HepG2 (cell line): Measurements from ENCODE around the gene CISH. TPM values are rescaled to one million over a fixed set of nuclear protein-coding genes. Genes with fewer than 3 reads are reported as not detected.

ENCODE experiments used
- ATAC-seq: fragments of 200-7000 bp; cut with Tn5 transposase; 3 replicates; pipeline ENCODE4 v1.9.1; 2020; ENCODE audit warnings: mild to moderate bottlenecking, moderate library complexity
- BruUV-seq: library from RNA; stranded (reverse); fragments of 400-500 nt; replicated peaks from 2 replicates; lab custom pipeline; 2021; lab: Mats Ljungman, UMichigan
- CTCF ChIA-PET: fragments of 300-600 bp; formaldehyde crosslinking; extraction: SDS; loops from one replicate; lab custom pipeline; 2021; ENCODE audit warnings: low total read pairs, inconsistent platforms, low intra/inter-chr PET ratio; lab: Yijun Ruan, JAX
- POLR2A ChIA-PET: fragments of 350-600 bp; sonication (Branson Sonifier 250); formaldehyde crosslinking; loops from one replicate; lab custom pipeline; 2020; ENCODE audit warnings: antibody characterized with exemption, inconsistent platforms; lab: Yijun Ruan, JAX
- DNase-seq: peaks from one replicate; pipeline ENCODE4 v3.0.0-alpha.2; 2015; ENCODE audit warnings: low spot score
- FAIRE-seq: peaks from 3 replicates; lab custom pipeline; 2011; peaks lifted over from hg19 to GRCh38; lab: Jason Lieb, UNC
- H2AFZ ChIP-seq: one replicate; pipeline ENCODE4 v1.6.1; 2011; ENCODE audit warnings: low read length, inconsistent platforms
- H3K27ac ChIP-seq: fragments of 300-600 bp; 3 replicates; pipeline ENCODE4 v1.8.0; 2011; ENCODE audit warnings: mixed run types, mild to moderate bottlenecking, mixed read lengths, low read length, inconsistent platforms; ENCODE audit not compliant: insufficient read depth; ENCODE audit errors: extremely low read length
- H3K27me3 ChIP-seq, 2 experiments: fragments of 200-600 bp in 1 of 2; 2 replicates in 1 of 2; 3 replicates in 1 of 2; pipeline versions ENCODE4 v1.6.0 to v1.8.0; 2011; ENCODE audit warnings: low read length in 2 of 2, mild to moderate bottlenecking in 2 of 2, moderate library complexity in 2 of 2, inconsistent platforms in 1 of 2; ENCODE audit not compliant: insufficient read depth in 2 of 2, control insufficient read depth in 1 of 2
- H3K36me3 ChIP-seq, 2 experiments: fragments of 200-600 bp in 1 of 2; replicated peaks in 1 of 2; 2 replicates in 1 of 2; 3 replicates in 1 of 2; pipeline versions ENCODE4 v1.5.1 to v1.8.0; 2011; ENCODE audit warnings: low read length in 2 of 2, inconsistent platforms in 1 of 2; ENCODE audit not compliant: insufficient read depth in 2 of 2, control insufficient read depth in 1 of 2
- H3K4me1 ChIP-seq: 2 replicates; pipeline ENCODE4 v1.5.1; 2012; ENCODE audit warnings: low read length, inconsistent platforms; ENCODE audit not compliant: insufficient read depth
- H3K4me2 ChIP-seq: 2 replicates; pipeline ENCODE4 v1.6.0; 2011; ENCODE audit warnings: low read depth, low read length, inconsistent platforms
- H3K4me3 ChIP-seq, 3 experiments: fragments of 200-600 bp in 1 of 3; sonication (generic), shearing (Covaris generic) in 1 of 3; replicated peaks in 1 of 3; 2 replicates each; pipeline ENCODE4 v1.5.1; 2011 to 2016; ENCODE audit warnings: low read length in 3 of 3, inconsistent platforms in 2 of 3, low read depth in 2 of 3, mild to moderate bottlenecking in 2 of 3, control low read depth in 1 of 3, mixed read lengths in 1 of 3; ENCODE audit not compliant: insufficient read depth in 1 of 3
- H3K79me2 ChIP-seq: one replicate; pipeline ENCODE4 v1.6.1; 2011; ENCODE audit warnings: low read length, inconsistent platforms; ENCODE audit not compliant: insufficient read depth
- H3K9ac ChIP-seq: 2 replicates; pipeline ENCODE4 v1.6.0; 2011; ENCODE audit warnings: mild to moderate bottlenecking, low read depth, low read length, inconsistent platforms; ENCODE audit not compliant: insufficient read depth
- H3K9me3 ChIP-seq: 2 replicates; pipeline ENCODE4 v1.5.1; 2012; ENCODE audit warnings: mild to moderate bottlenecking, low read length
- H4K20me1 ChIP-seq: 2 replicates; pipeline ENCODE4 v1.6.0; 2011; ENCODE audit warnings: inconsistent platforms, mild to moderate bottlenecking, low read length, moderate library complexity; ENCODE audit not compliant: insufficient read depth
- ATRX ChIP-seq: sonication (generic); formaldehyde crosslinking; IDR thresholded peaks from 2 replicates; pipeline ENCODE4 v1.4.0; 2020; ENCODE audit warnings: missing genetic modification reagents, borderline replicate concordance
- BORCS8-MEF2B ChIP-seq: sonication (generic); formaldehyde crosslinking; IDR thresholded peaks from 2 replicates; pipeline ENCODE4 v1.8.0; 2022; ENCODE audit warnings: mild to moderate bottlenecking, missing genetic modification reagents
- CCDC6 ChIP-seq: sonication (generic); formaldehyde crosslinking; IDR thresholded peaks from 2 replicates; pipeline ENCODE4 v1.8.1; 2022; ENCODE audit warnings: mild to moderate bottlenecking, missing genetic modification reagents, moderate library complexity
- ETS1 ChIP-seq: sonication (generic); formaldehyde crosslinking; IDR thresholded peaks from 2 replicates; pipeline ENCODE4 v1.4.0; 2020; ENCODE audit warnings: missing genetic modification reagents
- HOXA3 ChIP-seq: sonication (generic); formaldehyde crosslinking; IDR thresholded peaks from 2 replicates; pipeline ENCODE4 v1.5.0; 2020; ENCODE audit warnings: missing genetic modification reagents
- ISL2 ChIP-seq: sonication (generic); formaldehyde crosslinking; IDR thresholded peaks from 2 replicates; pipeline ENCODE4 v1.5.0; 2020; ENCODE audit warnings: missing genetic modification reagents
- MED13 ChIP-seq: sonication (generic); formaldehyde crosslinking; IDR thresholded peaks from 2 replicates; pipeline ENCODE4 v1.5.0; 2020; ENCODE audit warnings: missing genetic modification reagents
- RARA ChIP-seq: IDR thresholded peaks from 2 replicates; pipeline ENCODE4 v1.6.1; 2016; ENCODE audit warnings: missing genetic modification reagents, missing compliant biosample characterization
- SIX4 ChIP-seq: sonication (generic); formaldehyde crosslinking; IDR thresholded peaks from 2 replicates; pipeline ENCODE4 v1.4.0; 2020; ENCODE audit warnings: missing genetic modification reagents
- TEAD3 ChIP-seq: optimal IDR thresholded peaks from 2 replicates; pipeline ENCODE3; 2016; ENCODE audit warnings: borderline replicate concordance
- ZBTB14 ChIP-seq: sonication (generic); formaldehyde crosslinking; IDR thresholded peaks from 2 replicates; pipeline ENCODE4 v1.4.0; 2020; ENCODE audit warnings: missing genetic modification reagents
- ZBTB7B ChIP-seq: sonication (generic); formaldehyde crosslinking; IDR thresholded peaks from 2 replicates; pipeline ENCODE4 v1.4.0; 2020; ENCODE audit warnings: missing genetic modification reagents
- ZFP36L1 ChIP-seq: sonication (generic); formaldehyde crosslinking; IDR thresholded peaks from 2 replicates; pipeline ENCODE4 v1.8.0; 2022; ENCODE audit warnings: mild to moderate bottlenecking, missing genetic modification reagents, moderate library complexity
- ZKSCAN5 ChIP-seq: sonication (generic); formaldehyde crosslinking; IDR thresholded peaks from 2 replicates; pipeline ENCODE4 v1.5.1; 2020; ENCODE audit warnings: mild to moderate bottlenecking, missing genetic modification reagents
- ZNF451 ChIP-seq: sonication (generic); formaldehyde crosslinking; IDR thresholded peaks from 2 replicates; pipeline ENCODE4 v1.5.0; 2020; ENCODE audit warnings: mild to moderate bottlenecking, missing genetic modification reagents
- ZNF558 ChIP-seq: sonication (generic); formaldehyde crosslinking; IDR thresholded peaks from 2 replicates; pipeline ENCODE4 v1.9.0; 2022; ENCODE audit warnings: mild to moderate bottlenecking, missing genetic modification reagents, borderline replicate concordance
- ZNF572 ChIP-seq: sonication (generic); formaldehyde crosslinking; IDR thresholded peaks from 2 replicates; pipeline ENCODE4 v1.5.1; 2020; ENCODE audit warnings: mild to moderate bottlenecking, missing genetic modification reagents
- ZNF704 ChIP-seq: sonication (generic); formaldehyde crosslinking; IDR thresholded peaks from 2 replicates; pipeline ENCODE4 v1.8.1; 2023; ENCODE audit warnings: mild to moderate bottlenecking, inconsistent platforms, moderate library complexity, missing genetic modification reagents, borderline replicate concordance
- WGBS: methylation state at CpG from one replicate; pipeline ENCODE4 v1.1.6; 2017; ENCODE audit warnings: low lambda C conversion rate; 5-methylcytosine and 5-hydroxymethylcytosine counted together
- in situ Hi-C: cut with HindIII; loops from 2 replicates; pipeline ENCODE4 v1.10.0; 2017; ENCODE audit warnings: low pct_unique_long_range_greater_than_20kb; ENCODE audit not compliant: extremely low pct_ligation_motif_present
- intact Hi-C: fragments of 100-400 bp; cut with micrococcal nuclease; formaldehyde crosslinking; loops from one replicate; pipeline ENCODE4 v1.10.0; 2022; ENCODE audit not compliant: unreplicated experiment
- polyA plus RNA-seq, 8 experiments: library from polyadenylated mRNA; depleted of rRNA in 3 of 8; stranded (reverse) in 7 of 8; unstranded in 1 of 8; fragments of >200 nt; fragmentation: Illumina TruSeq in 4 of 8; extraction: Trizol in 4 of 8; gene quantifications; 2 replicates each; pipeline versions ENCODE4 v1.2.1 to v1.2.3, GENCODE V29; 2011 to 2016; ENCODE audit warnings: low read depth in 4 of 8, missing spikeins in 1 of 8, mixed read lengths in 1 of 8; ENCODE audit not compliant: insufficient read depth in 1 of 8
- total RNA-seq, 5 experiments: library from RNA; depleted of rRNA; stranded (reverse); fragments of >200 nt; fragmentation: Illumina TruSeq; extraction: Trizol; gene quantifications; 2 replicates each; pipeline ENCODE4 v1.2.3, GENCODE V29; 2016; ENCODE audit warnings: low read depth in 1 of 5

Gene CISH
- total and polyA plus RNA-seq, 2 of the 13 experiments (the other 11 are each of a cell fraction or from before 2014, with no cell fraction given) = 0.91 to 1.5 TPM

- no peak for TF ChIP-seq CCDC6
- no peak for TF ChIP-seq ZNF572 (CRISPR knock-in tag)
- TF ChIP-seq ZNF451 (CRISPR knock-in tag) = 0 out of 2 replicates have a peak, but pooled peaks have one; percentile 28
- TF ChIP-seq ZKSCAN5 (CRISPR knock-in tag) = no peak
- TF ChIP-seq BORCS8-MEF2B = 0 out of 2 replicates have a peak, but pooled peaks have one; percentile 18
- TF ChIP-seq RARA = no peak
- Histone ChIP-seq H3K79me2 (no peaks in the 10 kb centered on the region), H3K27ac (no peak overlapping the region), H3K9ac (peak overlapping the region; percentile 41; the same call in 1 of the 2 replicates), H4K20me1 (no peaks in the 10 kb centered on the region), H3K36me3 (no peaks in the 10 kb centered on the region), H3K27me3 (peaks cover 4 to 24% of the 10 kb centered on the region in 2 experiments; a peak in 3 of 5 replicates), H3K9me3 (no peaks in the 10 kb centered on the region), H3K4me3 (peak overlapping the region; percentile 50 to 78 (median 51); a peak in 5 of 6 replicates), H3K4me2 (peak overlapping the region; percentile 80), H2AFZ (no peak overlapping the region), H3K4me1 (peaks cover 45% of the 10 kb centered on the region)
- DNase-seq (no peak), ATAC-seq (no peak), FAIRE-seq (no peak)
- in situ Hi-C loops = no loop called here
- intact Hi-C loops = no loop called here
- POLR2A ChIA-PET = interaction anchor here (0.9 to 2.0 kb wide), 3 partner anchors 34 to 230 kb away, joined by 3 to 9 read pairs (median 6); partner anchors contain the start of gene CISH
- BruUV-seq = no TSS peak
- CTCF ChIA-PET = no interaction called here
- WGBS = 4% methylated on average over 5 of the region's 11 CpGs
These were observed 44.6 kb downstream of the CISH start for GRCh38 chr3:50567011-50567385.

- H2AFZ ChIP-seq = no peak overlapping the region
- POLR2A ChIA-PET = no interaction called here
- BruUV-seq = no TSS peak
- WGBS = 0% methylated on average over 1 of the region's 1 CpG
- no peak overlapping the region for H3K27ac ChIP-seq
- peaks cover 4 to 32% of the 10 kb centered on the region in 2 experiments; a peak in 3 of 5 replicates for H3K27me3 ChIP-seq
- no peaks in the 10 kb centered on the region for H3K9me3 ChIP-seq
- H3K9ac ChIP-seq = no peak overlapping the region
- peaks cover 23% of the 10 kb centered on the region for H3K4me1 ChIP-seq
- no peaks in the 10 kb centered on the region for H4K20me1 ChIP-seq
- H3K4me2 ChIP-seq = no peak overlapping the region
- ATAC-seq = no peak
- H3K4me3 ChIP-seq = no peak overlapping the region
- FAIRE-seq = no peak
- H3K79me2 ChIP-seq = no peaks in the 10 kb centered on the region
- no peak for DNase-seq
- H3K36me3 ChIP-seq = no peaks in the 10 kb centered on the region
- intact Hi-C loops (no loop called here), in situ Hi-C loops (no loop called here)
- CTCF ChIA-PET = no interaction called here
- TF ChIP-seq ZNF704 (no peak), TEAD3 (CRISPR knock-in tag) (no peak), ETS1 (CRISPR knock-in tag) (no peak), ISL2 (CRISPR knock-in tag) (no peak), SIX4 (CRISPR knock-in tag) (no peak), ZBTB14 (CRISPR knock-in tag) (no peak), ZBTB7B (CRISPR knock-in tag) (no peak), HOXA3 (CRISPR knock-in tag) (no peak), MED13 (no peak), ZFP36L1 (CRISPR knock-in tag) (no peak), ATRX (CRISPR knock-in tag) (no peak), ZNF558 (CRISPR knock-in tag) (no peak)
These were observed 47.3 kb downstream of the CISH start for GRCh38 chr3:50564321-50564720.
